Medulla oblongata (tissue), 1 donor: ENCODE measurements around the gene ATPAF1.
"Not testable (repeated sequence)": the region's sequence is repeated elsewhere in the genome, so short reads cannot be mapped to it uniquely, and the experiment has no call there.

Experiments
- DNase-seq: peaks from one replicate; pipeline ENCODE4 v3.0.0-alpha.2; 2015; ENCODE audit errors: extremely low spot score

The ATPAF1 gene

GRCh38 chr1:46667782-46668760, at the start of gene ATPAF1:
Gene ATPAF1 (minus strand): TSS chr1:46668364. CDS start chr1:46668322, 42 bp downstream.
- DNase-seq: peak; percentile 62

GRCh38 chr1:46717654-46718053, 49.5 kb upstream of the ATPAF1 start:
- no peak for DNase-seq

- no peak for DNase-seq
Measured at GRCh38 chr1:46714976-46715375, 46.8 kb upstream of the ATPAF1 start.

- no peak for DNase-seq
Measured at GRCh38 chr1:46708121-46708520, 40.0 kb upstream of the ATPAF1 start.

GRCh38 chr1:46705408-46705807, 37.2 kb upstream of the ATPAF1 start:
- DNase-seq: no peak

GRCh38 chr1:46703927-46704641, 35.9 kb upstream of the ATPAF1 start:
- no peak for DNase-seq

- peak; percentile 26 for DNase-seq
Measured at GRCh38 chr1:46699666-46700065, 31.5 kb upstream of the ATPAF1 start.

- no peak for DNase-seq
Measured at GRCh38 chr1:46697053-46697452, 28.9 kb upstream of the ATPAF1 start.

- not testable (repeated sequence) for DNase-seq
Measured at GRCh38 chr1:46694676-46695075, 26.5 kb upstream of the ATPAF1 start.

GRCh38 chr1:46692811-46693770, 24.9 kb upstream of the ATPAF1 start:
- no peak for DNase-seq

GRCh38 chr1:46691997-46692790, 24.0 kb upstream of the ATPAF1 start:
- peak; percentile 26 for DNase-seq

GRCh38 chr1:46690931-46691421, 22.8 kb upstream of the ATPAF1 start:
- DNase-seq: no peak

- no peak for DNase-seq
Measured at GRCh38 chr1:46689897-46690296, 21.7 kb upstream of the ATPAF1 start.

- DNase-seq: no peak
Measured at GRCh38 chr1:46689356-46689755, 21.2 kb upstream of the ATPAF1 start.

GRCh38 chr1:46687921-46688509, 19.9 kb upstream of the ATPAF1 start:
- DNase-seq: no peak

GRCh38 chr1:46687093-46687659, 19.0 kb upstream of the ATPAF1 start:
- DNase-seq: peak; percentile 74

GRCh38 chr1:46686255-46686654, 18.1 kb upstream of the ATPAF1 start:
- no peak for DNase-seq

GRCh38 chr1:46684670-46685069, 16.5 kb upstream of the ATPAF1 start:
- DNase-seq: no peak

GRCh38 chr1:46682064-46682463, 13.9 kb upstream of the ATPAF1 start:
- DNase-seq: no peak
